ENCODE data around the gene TRIM44.

- TF ChIP-seq CTCF (IDR thresholded peaks at IDR 0.05; ENCODE audit: low read depth, low read length, poor library complexity, severe bottlenecking): no peak
- no peak for TF ChIP-seq EZH2phosphoT487 (IDR thresholded peaks at IDR 0.05; ENCODE audit: borderline replicate concordance, low read length)
Observed at GRCh38 chr11:35689081-35689996, 26.8 kb downstream of the TRIM44 start.
